Right ventricle myocardium superior (tissue), 1 donor: ENCODE measurements around the gene PSMA8. TPM values are rescaled to one million over a fixed set of nuclear protein-coding genes. Genes with fewer than 3 reads are reported as not detected.
"Not testable (repeated sequence)": the region's sequence is repeated elsewhere in the genome, so short reads cannot be mapped to it uniquely, and the experiment has no call there.

Experiments used
- ATAC-seq: fragments of 200-7000 bp; cut with Tn5 transposase; one replicate; pipeline ENCODE4 v1.9.1; 2020; ENCODE audit warnings: mild to moderate bottlenecking; ENCODE audit not compliant: poor library complexity
- DNase-seq: peaks from one replicate; pipeline ENCODE4 v3.0.0-alpha.2; 2020
- intact Hi-C: fragments of 100-400 bp; cut with DNase I; formaldehyde crosslinking; loops from one replicate; pipeline ENCODE4 v1.11.2; 2022
- total RNA-seq: library from RNA; stranded (reverse); fragmentation: NEBNext Ultra II Directional; extraction: Animal tissue kit (Norgen Biotek cat#: 25700); gene quantifications from one replicate; pipeline ENCODE4 v1.2.1, GENCODE V29; 2021
- donor health status: DM: no; HTN: yes; CAD: no; lungs with severe emphysema.

PSMA8 gene
- total RNA-seq, 1 donor from 2014 or later = 0.48 TPM

DNA sequence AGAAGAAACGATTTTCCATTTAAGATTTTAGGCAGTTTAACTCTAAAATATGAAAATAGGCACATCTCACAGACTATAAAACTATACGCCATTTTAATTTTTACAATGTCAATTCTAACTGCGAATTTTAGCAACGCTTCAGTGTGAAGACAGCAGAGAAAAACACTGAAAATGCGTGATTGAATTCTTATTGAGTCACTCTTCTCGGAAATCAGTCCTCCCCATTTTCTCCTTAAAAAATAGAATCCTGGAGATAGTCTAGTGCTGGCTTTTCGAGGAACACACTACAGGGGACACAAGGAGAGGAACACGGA, 92.2 kb downstream of the PSMA8 start:
- DNase-seq = no peak
- intact Hi-C loops = loop anchor here (10.0 kb wide), 1 partner anchor 131 kb away; the partner anchor contains the start of gene SS18
- no peak for ATAC-seq

DNA sequence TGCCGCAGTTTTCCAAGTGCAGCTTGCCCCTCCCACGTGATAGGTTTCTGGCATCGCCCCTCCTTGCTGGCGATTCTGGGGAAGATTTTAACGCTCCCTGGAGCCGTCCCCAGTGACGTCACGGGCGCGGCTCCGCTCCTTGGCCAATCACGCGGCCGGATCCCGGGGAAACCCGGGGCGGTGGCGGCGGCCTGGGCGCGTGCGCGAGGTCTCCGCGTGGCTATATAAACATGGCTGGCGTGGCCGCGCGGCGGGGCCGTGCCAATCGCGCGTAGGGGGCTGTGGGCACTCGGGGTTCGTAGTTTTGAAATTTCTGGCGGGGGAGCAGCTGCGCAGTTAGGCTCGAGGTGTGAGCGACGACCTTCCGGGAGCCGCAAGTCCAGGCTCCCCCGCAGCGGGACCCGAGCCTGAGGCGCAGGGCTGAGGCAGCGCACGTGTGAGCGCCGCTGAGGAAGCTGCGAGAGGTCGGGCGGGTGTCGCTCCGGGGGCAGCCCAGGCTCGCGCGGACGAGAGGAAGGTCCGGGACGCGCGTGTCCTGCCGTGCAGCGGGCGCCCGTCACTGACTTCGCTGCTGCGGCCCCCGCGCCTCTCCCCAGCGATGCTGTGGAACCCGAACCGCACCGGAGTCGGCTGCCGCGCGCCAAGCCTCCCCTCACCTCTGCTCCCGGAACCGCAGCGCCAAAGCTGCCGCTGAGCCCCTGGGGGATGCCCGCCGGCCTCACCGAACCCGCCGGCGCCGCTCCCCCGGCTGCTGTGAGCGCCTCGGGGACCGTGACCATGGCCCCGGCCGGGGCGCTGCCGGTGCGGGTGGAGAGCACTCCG, 92.8 kb downstream of the PSMA8 start, which contains the start of gene TAF4B:
TAF4B (plus strand) TSS at position 217 of the 822 bp plus-strand sequence; CDS start at position 706, 489 bp downstream.
- peak; percentile 100 for ATAC-seq
- intact Hi-C loops = loop anchor here (10.0 kb wide), 1 partner anchor 132 kb away; the partner anchor contains the start of gene SS18

DNA sequence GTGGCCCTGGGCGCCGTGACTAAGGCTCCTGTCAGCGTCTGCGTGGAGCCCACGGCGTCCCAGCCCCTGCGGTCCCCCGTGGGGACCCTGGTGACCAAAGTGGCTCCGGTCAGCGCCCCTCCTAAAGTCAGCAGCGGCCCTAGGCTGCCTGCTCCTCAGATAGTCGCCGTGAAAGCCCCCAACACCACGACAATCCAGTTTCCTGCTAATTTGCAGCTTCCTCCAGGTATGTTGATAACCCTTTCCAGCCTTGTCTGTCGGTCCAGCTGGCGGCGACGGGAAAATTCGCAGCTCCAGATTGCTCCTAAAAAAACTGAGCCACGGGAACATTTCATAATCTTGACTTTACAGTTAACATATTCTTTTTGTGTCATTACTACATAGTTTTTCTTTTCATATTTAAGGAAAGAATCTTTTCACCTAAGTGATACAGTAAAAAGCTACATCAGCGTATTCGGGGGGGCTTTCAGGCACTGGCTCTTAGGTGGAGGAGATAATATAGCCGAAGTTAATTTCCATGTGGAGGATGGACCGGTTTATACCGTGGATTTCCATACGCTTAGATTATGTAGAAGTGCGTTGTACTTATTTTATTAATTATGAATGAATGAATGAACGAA, 93.5 kb downstream of the PSMA8 start:
- intact Hi-C loops = loop anchor here (10.0 kb wide), 1 partner anchor 132 kb away; the partner anchor contains the start of gene SS18
- DNase-seq = no peak

More for the DNA sequence above, 92.8 kb downstream of the PSMA8 start, which contains the start of gene TAF4B:
- peak; percentile 96 for DNase-seq

DNA sequence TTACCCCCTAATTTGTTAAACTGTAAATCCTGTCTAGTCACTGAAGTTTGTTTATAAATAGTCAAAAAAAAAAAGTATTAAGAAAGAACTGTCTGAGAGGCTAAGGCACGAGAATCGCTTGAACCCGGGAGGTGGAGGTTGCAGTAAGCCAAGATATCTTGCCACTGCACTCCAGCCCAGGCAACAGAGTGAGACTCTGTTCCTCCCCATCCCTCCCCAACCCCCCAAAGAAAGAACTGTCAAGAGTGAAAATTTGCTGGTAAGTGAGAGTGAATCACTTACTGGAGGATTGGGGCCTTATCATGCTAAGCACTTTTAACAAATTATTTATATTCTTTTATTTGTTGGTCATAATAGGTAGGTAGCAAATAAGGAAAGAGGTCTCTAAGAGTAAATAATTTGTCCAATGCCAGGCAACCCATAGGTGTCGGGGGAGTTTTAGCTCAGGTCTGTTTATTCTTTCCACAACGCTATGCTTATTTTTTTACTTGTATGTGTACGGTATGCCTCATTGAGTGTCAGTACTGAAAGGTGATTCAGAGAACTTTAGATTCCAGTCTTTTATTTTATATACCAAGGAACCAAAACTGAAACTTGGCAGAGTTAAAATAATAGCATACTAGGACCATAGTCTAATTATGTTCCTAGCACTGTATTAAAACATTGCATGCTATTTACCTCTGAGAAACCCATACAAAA, 95.0 kb downstream of the PSMA8 start:
- ATAC-seq = no peak
- DNase-seq = no peak
- intact Hi-C loops = loop anchor here (10.0 kb wide), 1 partner anchor 134 kb away; the partner anchor contains the start of gene SS18

More for the DNA sequence above, 93.5 kb downstream of the PSMA8 start:
- ATAC-seq = no peak

DNA sequence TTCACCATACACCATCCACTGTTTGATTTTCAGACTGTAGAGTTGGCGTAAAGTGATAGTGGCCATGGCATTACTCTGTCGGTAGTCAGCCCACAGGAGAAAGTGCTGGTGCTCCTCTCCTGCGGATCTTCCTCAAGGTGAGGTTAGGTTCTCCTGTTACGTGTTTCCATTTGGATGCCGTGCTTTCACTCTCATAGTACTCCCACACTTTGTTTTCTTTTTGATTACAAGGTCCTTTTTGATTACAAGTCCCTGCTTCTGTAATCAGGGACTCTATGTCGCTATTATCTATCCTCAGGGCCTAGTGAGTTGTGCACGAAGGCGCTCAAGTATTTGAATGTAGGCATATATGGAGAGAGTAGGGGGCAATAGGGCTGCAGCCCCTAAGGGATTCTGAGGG, 96.8 kb downstream of the PSMA8 start:
- intact Hi-C loops = no loop called here
- DNase-seq (no peak), ATAC-seq (no peak)

DNA sequence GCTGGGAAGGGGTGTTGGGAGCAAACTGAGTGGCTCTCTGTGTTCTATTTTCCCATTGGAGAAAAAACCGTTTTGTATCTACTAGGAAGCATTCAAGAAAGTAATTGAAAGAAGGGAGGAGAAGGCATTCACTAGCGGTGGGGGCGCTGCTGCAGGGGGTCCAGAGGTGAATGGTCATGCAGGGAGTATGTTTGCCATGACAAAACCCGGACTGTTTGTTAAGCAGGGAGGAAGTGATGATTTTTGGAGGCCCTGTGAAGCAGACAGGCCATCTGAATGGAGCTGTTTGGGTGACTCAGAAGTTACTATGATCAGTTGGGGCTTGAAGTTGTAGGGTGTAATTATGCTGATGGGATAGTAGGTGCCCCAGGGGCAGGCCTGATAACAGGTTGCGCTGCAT, 99.5 kb downstream of the PSMA8 start:
- DNase-seq (no peak), ATAC-seq (no peak)

DNA sequence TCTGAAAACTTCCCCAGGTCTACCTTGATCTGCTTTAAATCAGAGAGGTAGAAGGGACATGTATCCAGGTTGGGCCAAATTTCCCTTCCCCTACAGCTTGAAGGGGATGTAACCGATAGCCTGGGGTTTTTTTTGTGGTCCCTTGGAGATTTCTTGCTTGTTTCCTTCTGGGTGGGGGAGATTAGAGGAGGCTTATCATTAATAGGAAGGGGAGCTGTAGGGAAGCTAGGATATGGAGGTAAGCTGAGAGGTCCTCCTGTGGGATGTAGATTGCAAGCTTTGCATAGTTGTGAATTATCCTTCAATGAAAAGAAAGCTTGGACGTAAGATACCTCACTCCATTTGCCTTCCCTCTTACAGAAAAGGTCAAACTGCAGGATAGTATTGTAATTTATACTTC, 103.7 kb downstream of the PSMA8 start:
- ATAC-seq, intact Hi-C loops: not testable (repeated sequence)

More for the DNA sequence above, 99.5 kb downstream of the PSMA8 start:
- intact Hi-C loops = no loop called here

DNA sequence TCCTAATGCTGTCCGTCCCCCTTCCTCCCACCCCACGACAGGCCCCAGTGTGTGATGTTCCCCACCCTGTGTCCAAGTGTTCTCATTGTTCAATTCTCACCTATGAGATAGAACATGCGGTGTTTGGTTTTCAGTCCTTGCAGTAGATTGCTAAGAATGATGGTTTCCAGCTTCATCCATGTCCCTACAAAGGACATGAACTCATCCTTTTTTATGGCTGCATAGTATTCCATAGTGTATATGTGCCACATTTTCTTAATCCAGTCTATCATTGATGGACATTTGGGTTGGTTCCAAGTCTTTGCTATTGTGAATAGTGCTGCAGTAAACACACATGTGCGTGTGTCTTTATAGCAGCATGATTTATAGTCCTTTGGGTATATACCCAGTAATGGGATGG, 105.0 kb downstream of the PSMA8 start:
- DNase-seq, intact Hi-C loops, ATAC-seq: not testable (repeated sequence)

More for the DNA sequence above, 103.7 kb downstream of the PSMA8 start:
- DNase-seq = not testable (repeated sequence)

DNA sequence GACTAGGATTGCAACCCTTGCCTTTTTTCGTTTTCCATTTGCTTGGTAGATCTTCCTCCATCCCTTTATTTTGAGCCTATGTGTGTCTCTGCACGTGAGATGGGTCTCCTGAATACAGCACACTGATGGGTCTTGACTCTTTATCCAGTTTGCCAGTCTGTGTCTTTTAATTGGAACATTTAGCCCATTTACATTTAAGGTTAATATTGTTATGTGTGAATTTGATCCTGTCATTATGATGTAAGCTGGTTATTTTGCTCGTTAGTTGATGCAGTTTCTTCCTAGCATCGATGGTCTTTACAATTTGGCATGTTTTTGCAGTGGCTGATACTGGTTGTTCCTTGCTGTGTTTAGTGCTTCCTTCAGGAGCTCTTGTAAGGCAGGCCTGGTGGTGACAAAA, 108.7 kb downstream of the PSMA8 start:
- intact Hi-C loops, DNase-seq, ATAC-seq: not testable (repeated sequence)

Other genes starting within 250 kb of the PSMA8 start
- gene SS18, start 43.3 kb upstream of the PSMA8 start, total RNA-seq = 23.5 TPM
- gene TAF4B, start 92.6 kb downstream of the PSMA8 start, total RNA-seq = 1.5 TPM